NK-92 (cell line): ENCODE results near the gene PEPD.

Source experiments
- DNase-seq: peaks from one replicate; lab custom pipeline; 2025; ENCODE audit not compliant: unreplicated experiment; lab: John Stamatoyannopoulos, UW

The PEPD gene

GRCh38 chr19:33460221-33460908 is 61.2 kb downstream of the PEPD start:
- no peak for DNase-seq

GRCh38 chr19:33459222-33460090 is 62.1 kb downstream of the PEPD start:
- DNase-seq = no peak

DNA sequence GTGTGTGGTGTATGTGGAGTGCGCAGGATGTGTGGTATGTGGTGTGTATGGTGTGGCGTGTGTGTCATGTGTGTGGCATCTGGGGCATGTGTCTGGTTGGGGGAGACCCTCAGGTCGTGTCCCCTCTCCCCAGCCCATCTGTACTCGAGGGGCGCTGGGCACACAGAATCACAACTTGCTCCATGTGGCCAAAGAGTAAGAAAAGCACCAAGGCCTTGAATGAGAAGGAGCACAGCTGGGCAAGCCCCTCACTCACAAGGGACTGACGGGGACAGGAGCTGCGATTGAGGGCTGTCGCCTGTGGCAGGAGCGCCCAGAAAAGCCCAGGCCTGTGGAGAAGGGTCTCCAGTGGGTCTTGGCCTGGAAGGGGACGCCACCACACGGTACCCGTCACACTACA is 62.8 kb downstream of the PEPD start:
- no peak for DNase-seq

DNA sequence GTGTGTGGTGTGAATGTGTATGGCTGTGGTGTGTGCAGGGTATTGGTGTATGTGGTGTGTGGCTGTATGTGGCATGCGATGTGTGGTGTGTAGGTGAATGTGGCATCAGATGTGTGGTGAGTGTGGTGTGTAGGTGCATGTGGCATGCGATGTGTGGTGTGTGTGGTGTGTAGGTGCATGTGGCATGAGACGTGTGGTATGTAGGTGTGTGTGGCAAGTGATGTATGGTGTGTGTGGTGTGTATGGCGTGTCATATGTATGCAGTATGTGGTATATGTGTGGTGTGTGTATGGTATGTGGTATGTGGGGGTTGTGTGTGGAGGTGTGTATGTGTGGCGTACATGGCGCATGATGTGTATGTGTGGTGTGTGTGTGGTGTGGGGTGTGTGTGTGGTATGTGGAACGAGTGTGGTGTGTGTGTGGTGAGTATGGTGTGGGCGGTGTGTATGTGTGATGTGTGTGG is 63.4 kb downstream of the PEPD start:
- no peak for DNase-seq

DNA sequence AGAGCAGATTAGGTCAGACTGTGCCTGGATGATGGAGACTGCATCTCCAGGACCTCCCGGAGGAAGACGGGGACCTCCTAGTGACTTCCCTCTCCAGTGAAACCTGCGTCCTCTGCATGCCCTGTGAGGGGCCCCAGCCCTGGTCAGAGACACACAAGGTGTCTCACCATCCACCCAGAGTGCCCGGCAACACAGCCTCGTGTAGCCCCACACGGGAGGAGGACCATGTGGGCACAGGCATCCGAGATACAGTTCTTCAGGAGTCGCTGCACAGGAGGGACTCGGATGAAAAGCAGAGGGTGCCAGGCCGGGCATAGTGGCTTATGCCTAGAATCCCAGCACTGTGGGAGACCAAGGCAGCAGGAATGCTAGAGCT is 64.8 kb downstream of the PEPD start:
- DNase-seq = no peak

DNA sequence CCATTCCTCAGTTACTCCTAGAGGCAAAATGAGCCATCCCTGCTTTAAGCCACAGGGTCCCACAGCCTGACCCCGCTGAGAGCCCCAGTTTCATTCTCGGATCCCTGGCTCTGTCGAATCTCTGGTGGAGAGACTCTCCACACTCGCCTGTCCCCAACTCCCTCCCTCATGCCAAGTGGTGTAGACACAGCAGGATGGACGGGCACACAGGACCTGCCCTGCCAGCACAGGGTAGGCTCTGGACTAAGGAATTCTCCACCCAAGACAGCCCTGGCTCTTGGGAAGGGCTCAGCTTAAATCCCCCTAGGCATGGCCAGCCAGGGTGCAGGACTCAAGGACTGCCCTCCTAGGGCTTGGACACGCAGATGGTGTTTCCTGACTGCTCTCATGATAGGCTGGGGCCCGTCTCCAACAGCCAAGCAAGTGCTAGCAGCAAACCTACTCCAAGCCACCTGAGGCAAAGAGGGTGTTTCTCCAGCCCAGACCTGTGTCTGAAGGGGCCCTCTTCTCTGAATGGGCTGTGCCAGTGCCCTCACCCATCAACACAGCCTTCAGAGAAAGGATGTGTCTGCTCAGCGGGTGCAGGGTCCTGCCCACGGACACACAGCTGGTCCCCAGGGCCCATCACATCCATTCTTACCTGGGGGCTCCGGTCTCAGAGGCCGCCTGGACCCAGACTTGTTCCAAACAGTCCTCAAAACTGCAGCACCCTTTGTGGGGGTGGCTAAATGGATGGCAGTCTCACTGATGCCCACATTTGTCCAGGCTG is 65.3 kb downstream of the PEPD start:
- DNase-seq = no peak

GRCh38 chr19:33453265-33453664 is 68.3 kb downstream of the PEPD start:
- no peak for DNase-seq

- no peak for DNase-seq
These were observed 70.9 kb downstream of the PEPD start for GRCh38 chr19:33450689-33451088.

DNA sequence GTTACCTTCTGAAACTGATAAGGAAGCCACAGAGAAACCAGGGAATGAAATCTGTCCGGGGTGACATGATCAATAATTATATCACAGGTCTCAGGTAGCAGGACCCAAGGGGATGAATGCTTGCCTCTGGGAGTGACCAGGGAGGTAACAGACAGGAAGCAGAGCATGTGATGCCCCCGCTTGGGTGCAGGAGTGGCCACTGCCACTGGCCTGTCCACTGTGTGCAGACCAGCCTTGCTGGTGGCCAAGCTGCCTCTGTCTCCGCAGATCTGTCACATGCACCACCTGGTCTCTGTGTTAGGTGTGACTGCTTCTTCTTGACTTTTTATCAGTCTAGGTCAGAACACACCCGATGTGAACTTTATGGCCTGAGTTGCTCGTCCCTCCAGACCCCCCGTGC is 71.8 kb downstream of the PEPD start:
- no peak for DNase-seq

- DNase-seq = no peak
These were observed 73.5 kb downstream of the PEPD start for GRCh38 chr19:33448159-33448516.

DNA sequence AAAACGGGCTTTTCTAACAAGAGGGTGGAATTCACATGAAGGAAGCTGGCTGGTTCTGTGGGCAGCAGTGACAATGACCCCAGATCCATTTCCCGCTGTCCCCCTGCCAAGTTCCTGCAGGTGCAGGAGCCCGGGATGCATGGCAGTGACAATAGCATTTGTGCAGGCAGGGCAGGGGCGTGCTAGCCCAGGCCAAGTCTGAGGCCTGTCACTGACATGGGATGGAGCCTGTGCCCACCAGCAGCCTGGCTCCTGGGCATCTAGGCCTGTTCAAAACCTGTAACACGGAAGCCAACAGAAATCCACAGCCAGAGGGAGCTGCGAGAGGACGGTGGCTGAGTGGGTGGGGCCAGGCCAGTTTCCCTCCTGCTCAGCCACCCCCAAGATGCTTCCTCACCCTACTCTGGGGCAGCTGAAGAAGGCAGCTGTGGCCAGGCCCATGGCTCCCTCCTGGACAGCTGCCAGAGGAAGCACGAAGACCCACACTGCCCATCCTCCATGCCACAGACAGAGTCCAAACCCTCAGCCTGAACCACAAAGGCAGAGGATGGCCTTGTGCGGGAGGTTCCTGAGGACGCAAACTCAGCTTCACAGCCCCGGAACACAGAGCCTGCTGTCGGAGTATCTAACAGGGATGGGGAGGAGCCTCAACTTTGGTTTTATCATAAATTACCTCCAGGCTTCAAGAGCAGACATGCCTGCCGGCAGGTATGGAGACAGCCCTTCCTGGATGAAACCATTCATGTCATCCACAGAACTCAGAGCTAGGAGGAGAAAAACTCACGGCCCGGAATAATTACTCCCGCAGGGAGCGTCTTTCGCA is 74.0 kb downstream of the PEPD start:
- no peak for DNase-seq

DNA sequence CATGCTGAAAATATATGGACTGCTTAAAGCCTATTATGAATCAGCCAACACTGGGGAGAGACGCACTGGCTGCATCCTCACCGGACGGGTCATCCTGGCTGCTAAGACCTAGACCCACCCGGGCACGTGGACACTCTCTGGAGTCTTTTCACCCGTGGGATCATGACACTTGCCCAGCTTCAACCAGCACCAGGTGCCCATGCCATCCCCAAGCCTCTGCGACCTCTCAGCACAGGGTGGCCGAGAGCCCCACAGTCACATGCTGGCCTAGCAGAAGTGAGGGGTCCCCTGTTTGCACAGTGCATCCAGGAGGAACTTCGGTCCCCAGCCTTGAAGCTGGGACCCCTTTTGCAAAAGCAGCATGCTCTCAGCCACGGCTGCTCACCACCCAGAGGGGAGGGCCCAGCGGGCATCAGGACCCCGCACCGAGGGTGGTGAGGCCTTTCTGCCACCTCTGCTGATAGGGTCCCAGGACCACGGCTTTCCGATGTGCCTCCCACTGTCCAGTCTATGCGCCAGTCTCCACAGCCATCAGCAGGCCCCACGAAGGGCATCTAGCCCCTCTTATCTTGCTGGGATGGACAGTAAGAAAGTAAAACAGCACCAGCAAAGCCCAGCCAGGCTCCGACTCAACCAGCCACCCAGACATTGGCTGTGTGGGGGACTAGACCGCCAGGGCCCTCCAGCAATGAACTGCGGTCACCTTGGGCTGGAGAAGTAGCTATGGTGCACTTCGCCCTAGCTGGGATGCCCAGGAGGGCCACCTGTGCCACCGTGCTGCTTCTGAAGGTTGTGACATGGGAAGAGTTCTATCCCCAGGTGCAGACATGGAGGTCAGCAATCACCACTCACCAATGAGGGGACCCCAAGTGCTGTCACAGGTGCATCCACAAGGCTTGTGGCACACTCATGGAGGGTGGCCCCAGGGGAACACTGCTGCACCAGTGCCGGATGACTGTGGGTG is 75.0 kb downstream of the PEPD start:
- DNase-seq = no peak

DNA sequence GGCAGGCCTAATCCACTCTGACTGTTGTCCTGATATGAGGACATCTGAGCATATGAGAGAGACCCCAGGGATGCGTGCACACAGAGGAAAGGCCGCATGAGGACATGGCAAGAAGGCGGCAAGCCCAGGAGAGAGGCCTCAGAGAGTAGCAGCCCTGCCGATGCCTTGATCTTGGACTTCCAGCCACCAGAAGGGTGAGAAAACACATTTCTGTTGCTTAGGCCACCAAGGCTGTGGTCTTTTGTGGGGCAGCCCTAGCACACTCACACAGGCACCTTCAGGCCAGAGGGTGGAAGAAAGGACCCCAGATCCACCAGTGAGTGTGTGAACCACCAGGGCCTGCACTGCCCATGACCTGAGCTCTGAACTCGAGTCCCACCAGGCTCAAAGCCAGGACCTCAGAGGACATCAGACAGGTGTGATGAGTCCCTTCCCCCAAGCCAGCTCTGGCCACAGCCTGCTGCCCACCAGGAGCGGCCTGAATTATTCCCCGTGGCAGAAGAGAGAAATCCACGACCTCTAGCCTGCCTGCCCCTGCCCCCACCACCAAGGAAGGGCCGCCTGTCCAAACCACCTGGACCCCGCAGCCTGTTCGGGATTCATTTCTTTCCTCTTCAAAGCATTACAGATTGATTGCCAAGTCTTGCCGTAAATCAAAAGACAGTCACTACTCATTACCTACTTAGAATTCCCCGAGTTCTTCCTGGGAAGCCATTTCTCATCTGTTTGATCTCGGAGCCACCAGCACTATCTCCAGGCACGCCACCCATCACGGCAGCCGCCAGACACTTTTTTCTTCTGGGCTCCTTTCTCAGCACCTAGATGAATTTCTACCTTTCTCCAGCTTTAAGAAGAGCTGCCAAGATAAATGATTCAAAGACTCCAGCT is 75.9 kb downstream of the PEPD start:
- no peak for DNase-seq

DNA sequence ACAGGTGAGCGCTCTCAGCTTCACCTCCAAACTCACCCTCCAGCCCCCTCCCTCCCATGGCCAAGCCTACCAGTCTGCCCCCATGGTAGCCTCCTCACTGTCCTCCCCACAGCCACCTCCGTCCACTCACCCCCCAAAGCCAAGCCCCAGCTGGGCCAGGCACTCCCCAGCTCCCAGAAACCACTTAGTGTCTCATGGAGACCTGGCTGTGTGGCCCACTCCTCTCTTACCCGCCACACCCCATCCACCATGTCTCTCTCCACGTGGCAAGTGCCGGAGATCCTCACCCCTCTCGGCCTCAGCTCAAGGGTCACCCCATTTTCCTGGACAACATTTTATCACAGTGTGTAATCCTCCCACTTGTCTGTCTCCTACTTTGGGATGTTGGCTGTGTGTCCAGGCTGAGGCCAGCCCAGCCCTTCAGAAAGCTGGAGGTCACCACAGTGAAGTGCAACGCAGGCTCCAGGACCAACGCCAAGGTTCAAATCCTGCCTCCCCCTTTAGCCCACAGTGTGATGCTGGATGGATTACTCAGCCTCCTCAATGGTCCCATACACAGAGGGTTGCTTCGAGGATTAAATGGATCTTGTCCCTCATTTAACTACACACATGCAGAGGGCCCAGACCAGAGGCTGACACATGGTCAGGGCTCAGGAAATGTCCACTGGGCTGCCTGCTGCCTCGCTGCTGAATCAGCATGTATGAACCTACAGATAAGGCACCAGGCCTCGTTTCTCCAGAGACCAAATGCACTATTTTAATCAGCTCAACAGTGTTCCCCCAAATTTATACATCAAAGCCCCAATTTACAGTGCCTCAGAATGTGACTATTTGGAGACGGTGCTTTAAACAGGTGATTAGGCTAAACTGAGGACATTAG is 76.8 kb downstream of the PEPD start:
- DNase-seq = no peak

DNA sequence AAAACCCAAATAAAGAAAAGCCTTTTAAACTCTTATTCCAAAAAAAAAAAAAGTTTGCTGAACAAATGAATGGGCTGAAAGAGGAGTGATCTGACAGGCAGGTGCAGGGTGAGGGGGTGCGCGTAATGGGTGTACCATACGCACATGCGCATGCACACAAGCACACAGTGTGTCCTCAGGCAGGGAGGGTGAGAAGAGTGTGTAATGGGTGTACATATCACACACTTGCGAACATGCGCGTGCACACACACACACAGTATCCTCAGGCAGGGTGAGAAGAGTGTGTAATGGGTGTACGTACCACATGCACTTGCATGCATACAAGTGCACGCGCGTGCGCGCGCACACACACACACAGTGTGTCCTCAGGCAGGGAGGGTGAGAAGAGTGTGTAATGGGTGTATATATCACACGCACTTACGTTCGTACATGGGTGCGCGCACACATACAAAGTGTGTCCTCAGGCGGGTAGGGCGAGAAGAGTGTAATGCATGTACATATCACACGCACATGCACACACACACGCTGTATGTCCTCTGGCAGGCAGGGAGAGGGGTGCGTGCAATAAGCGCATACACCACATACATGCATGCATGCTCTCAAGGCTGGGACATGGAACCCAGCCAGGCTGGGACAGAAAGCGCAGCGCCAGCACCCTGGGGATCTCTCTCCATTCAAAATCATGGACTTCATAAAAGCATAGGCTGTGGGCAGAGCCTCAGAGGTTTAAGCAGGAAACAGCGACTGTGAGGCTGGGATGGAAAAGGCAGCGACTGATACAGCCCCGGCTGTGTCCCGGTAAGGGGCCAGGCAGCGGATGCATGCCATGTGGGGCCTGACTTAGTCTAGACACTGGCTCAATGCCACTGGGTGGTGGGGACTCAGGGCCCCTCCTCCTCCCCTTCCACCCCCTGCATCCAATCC is 77.7 kb downstream of the PEPD start:
- no peak for DNase-seq

DNA sequence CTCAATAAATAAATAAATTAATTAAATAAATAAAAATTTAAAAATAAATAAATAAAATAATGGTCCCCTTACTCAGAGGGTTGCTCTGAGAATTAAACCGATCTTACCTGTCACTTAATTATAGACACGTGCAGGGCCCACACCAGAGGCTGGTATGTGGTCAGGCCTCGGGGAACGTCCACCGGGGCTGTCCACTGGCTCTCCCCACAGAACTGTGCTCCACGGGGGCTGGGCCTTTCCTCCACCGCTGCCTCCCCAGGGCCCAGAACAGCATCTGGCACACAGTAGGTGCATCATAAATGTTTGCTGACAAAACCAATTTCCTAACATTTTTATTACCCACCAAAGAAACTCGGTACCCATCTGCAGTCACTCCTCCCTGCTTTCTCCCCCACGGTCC is 78.9 kb downstream of the PEPD start:
- DNase-seq = no peak

- no peak for DNase-seq
These were observed 79.8 kb downstream of the PEPD start for GRCh38 chr19:33441828-33442227.
